ENCODE results near the gene ASCC3.

Gene ASCC3

GRCh38 chr6:100461917-100462705 lies 419.0 kb downstream of the ASCC3 start:
- no peak for DNase-seq

- peak; percentile 43 for DNase-seq
Observed at GRCh38 chr6:100461278-100461916, 419.7 kb downstream of the ASCC3 start.

- no peak for DNase-seq
Observed at GRCh38 chr6:100460650-100461204, 420.4 kb downstream of the ASCC3 start.

- DNase-seq, result no peak
Observed at GRCh38 chr6:100459592-100460184, 421.4 kb downstream of the ASCC3 start.

GRCh38 chr6:100458841-100459591 lies 422.1 kb downstream of the ASCC3 start:
- no peak for DNase-seq
